ENCODE measurements around the gene SERTAD1.

Gene SERTAD1

DNA sequence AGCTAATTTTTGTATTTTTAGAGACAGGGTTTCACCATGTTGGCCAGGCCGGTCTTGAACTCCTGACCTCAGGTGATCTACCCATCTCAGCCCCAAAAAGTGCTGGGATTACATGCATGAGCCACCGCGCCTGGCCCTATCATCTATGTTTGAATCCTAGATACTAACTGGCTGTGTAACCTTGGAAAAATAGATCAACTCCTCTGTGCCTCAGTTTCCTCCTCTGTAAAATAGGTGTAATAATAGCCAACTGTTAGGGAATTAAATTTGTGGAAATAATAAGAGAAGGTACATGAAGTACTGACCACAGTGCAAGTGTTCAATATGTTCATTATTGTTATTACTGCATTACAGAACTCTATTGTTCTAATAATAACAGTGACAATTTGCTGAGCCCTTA, 45.3 kb upstream of the SERTAD1 start:
- TF ChIP-seq TCF12 (IDR thresholded peaks at IDR 0.05; ENCODE audit: low read depth) (no peak), TEAD4 (IDR thresholded peaks at IDR 0.05) (no peak), CEBPB (IDR thresholded peaks at IDR 0.05) (no peak), NFIC (IDR thresholded peaks at IDR 0.05) (no peak), EP300 (IDR thresholded peaks at IDR 0.05; ENCODE audit: borderline replicate concordance) (no peak), FOXM1 (IDR thresholded peaks at IDR 0.05; ENCODE audit: borderline replicate concordance, low read depth) (no peak), TAF1 (IDR thresholded peaks at IDR 0.05; ENCODE audit: low read depth) (no peak), ZBTB7A (IDR thresholded peaks at IDR 0.05; ENCODE audit: low read depth) (no peak), RAD21 (IDR thresholded peaks at IDR 0.05; ENCODE audit: low read depth) (no peak)
- TF ChIP-seq, protein P1, sequence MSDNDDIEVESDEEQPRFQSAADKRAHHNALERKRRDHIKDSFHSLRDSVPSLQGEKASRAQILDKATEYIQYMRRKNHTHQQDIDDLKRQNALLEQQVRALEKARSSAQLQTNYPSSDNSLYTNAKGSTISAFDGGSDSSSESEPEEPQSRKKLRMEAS (IDR thresholded peaks at IDR 0.05): no peak
- TF ChIP-seq, protein P2, sequence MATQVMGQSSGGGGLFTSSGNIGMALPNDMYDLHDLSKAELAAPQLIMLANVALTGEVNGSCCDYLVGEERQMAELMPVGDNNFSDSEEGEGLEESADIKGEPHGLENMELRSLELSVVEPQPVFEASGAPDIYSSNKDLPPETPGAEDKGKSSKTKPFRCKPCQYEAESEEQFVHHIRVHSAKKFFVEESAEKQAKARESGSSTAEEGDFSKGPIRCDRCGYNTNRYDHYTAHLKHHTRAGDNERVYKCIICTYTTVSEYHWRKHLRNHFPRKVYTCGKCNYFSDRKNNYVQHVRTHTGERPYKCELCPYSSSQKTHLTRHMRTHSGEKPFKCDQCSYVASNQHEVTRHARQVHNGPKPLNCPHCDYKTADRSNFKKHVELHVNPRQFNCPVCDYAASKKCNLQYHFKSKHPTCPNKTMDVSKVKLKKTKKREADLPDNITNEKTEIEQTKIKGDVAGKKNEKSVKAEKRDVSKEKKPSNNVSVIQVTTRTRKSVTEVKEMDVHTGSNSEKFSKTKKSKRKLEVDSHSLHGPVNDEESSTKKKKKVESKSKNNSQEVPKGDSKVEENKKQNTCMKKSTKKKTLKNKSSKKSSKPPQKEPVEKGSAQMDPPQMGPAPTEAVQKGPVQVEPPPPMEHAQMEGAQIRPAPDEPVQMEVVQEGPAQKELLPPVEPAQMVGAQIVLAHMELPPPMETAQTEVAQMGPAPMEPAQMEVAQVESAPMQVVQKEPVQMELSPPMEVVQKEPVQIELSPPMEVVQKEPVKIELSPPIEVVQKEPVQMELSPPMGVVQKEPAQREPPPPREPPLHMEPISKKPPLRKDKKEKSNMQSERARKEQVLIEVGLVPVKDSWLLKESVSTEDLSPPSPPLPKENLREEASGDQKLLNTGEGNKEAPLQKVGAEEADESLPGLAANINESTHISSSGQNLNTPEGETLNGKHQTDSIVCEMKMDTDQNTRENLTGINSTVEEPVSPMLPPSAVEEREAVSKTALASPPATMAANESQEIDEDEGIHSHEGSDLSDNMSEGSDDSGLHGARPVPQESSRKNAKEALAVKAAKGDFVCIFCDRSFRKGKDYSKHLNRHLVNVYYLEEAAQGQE (IDR thresholded peaks at IDR 0.05; ENCODE audit: low read depth): no peak

DNA sequence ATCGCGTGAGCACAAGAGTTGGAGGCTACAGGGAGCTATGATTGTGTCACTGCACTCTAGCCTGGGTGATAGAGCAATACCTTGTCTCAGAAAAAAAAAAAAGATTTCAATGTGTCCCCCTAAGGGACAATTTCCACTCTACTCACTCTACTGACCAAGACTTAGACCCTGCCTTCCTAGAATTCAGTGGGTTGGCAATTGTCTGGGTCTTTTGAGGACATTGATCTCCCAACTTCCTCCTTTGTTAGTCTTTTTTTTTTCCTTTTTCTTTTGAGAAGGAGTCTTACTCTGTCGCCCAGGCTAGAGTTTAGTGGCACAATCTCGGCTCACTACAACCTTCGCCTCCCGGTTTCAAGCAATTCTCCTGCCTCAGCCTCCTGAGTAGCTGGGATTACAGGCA, 43.2 kb upstream of the SERTAD1 start:
- TF ChIP-seq CREB1 (IDR thresholded peaks at IDR 0.05; ENCODE audit: low read depth): no peak
- TF ChIP-seq TEAD4 (IDR thresholded peaks at IDR 0.05): no peak
- no peak for TF ChIP-seq YY1 (IDR thresholded peaks at IDR 0.05; ENCODE audit: low read depth)
- TF ChIP-seq, protein P3, sequence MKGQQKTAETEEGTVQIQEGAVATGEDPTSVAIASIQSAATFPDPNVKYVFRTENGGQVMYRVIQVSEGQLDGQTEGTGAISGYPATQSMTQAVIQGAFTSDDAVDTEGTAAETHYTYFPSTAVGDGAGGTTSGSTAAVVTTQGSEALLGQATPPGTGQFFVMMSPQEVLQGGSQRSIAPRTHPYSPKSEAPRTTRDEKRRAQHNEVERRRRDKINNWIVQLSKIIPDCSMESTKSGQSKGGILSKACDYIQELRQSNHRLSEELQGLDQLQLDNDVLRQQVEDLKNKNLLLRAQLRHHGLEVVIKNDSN (IDR thresholded peaks at IDR 0.05): no peak
- TF ChIP-seq TAF1 (IDR thresholded peaks at IDR 0.05; ENCODE audit: low read depth): no peak

DNA sequence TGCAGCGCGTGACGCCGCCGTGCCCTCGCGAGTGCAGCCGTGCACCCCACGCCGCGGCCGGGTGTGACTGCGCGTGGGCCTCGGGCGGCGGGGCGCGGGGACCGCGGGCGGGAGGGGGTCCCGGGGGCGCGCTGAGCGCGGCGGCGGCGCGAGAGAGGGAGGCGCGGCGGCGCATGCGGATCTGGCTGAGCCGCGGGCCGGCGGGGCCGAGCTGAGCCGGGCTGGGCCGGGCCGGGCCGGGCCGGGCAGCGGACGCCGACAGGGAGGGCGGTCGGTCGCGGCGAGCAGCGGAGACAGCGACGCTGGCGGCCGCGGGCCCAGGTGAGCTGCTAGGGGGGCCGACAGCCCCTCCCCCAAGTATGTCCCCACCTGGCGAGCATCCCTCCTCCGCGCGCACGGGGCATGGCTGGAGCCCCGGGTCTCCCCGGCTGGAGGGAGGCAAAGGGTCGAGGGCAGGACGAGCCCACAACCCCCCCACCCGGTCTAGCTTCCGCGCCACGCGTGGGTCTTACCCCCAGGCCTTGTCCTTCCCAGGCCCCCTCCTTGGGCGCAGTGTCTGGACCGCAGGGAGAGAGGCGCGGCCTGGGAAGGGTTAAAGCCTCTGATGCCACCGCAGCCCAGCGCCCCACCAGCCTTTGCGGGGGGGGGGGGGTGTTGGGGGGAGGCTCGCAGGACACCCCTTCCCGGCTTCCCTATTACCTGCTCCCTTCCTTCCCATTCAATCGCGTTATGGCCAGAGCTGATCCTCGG, 41.4 kb upstream of the SERTAD1 start, which contains the start of gene SPTBN4:
SPTBN4 (plus strand) TSS at position 17 of the 750 bp plus-strand sequence. CDS start 5,621 bp downstream, outside the sequence.
- TF ChIP-seq NFIC (IDR thresholded peaks at IDR 0.05) (no peak), EGR1 (IDR thresholded peaks at IDR 0.05) (no peak), YY1 (IDR thresholded peaks at IDR 0.05; ENCODE audit: low read depth) (no peak), CREB1 (IDR thresholded peaks at IDR 0.05; ENCODE audit: low read depth) (no peak), TAF1 (IDR thresholded peaks at IDR 0.05; ENCODE audit: low read depth) (no peak), FOXM1 (IDR thresholded peaks at IDR 0.05; ENCODE audit: borderline replicate concordance, low read depth) (no peak), TEAD4 (IDR thresholded peaks at IDR 0.05) (no peak), RAD21 (IDR thresholded peaks at IDR 0.05; ENCODE audit: low read depth) (no peak), TCF12 (IDR thresholded peaks at IDR 0.05; ENCODE audit: low read depth) (no peak), EP300 (IDR thresholded peaks at IDR 0.05; ENCODE audit: borderline replicate concordance) (no peak), ZBTB7A (IDR thresholded peaks at IDR 0.05; ENCODE audit: low read depth) (no peak), CEBPB (IDR thresholded peaks at IDR 0.05) (no peak)
- TF ChIP-seq, protein P2 (IDR thresholded peaks at IDR 0.05; ENCODE audit: low read depth): no peak
- TF ChIP-seq, protein P1 (IDR thresholded peaks at IDR 0.05): no peak
- TF ChIP-seq, protein P3 (IDR thresholded peaks at IDR 0.05): no peak

DNA sequence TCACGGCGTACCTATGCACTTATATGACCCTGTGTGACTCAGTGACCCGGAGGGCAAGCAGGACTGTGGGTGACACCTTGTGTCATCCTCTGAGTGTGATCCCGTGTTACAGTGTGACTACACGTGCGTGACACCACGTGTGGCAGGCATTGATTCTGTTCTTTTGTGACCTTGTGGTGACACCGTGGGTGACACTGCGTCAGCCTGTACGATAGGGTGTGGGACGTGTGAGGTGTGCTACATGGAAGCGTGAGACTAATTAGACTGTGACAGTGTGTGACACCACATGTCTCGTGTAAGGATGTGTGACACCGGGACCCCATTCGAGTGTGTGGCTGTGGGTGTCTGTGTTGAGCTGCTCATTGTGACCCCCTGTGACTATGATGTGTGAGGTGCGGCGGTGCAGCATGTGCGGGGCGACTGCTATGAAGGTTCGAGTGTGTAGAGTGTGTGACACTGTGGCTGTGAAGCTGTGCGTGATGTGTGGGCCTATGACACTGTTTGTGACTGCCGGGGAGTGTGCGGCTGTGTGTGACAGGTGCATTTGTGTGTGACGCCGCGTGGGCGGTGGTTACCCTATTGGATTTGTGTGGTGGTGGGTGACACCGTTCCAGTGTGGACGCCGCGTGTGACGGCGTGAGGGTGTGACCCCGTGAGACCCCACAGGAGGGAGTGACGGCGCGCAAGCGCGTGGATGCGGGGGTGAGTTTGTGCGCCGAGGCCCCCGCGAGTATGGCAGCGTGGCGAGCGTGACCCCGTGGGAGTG, 40.6 kb upstream of the SERTAD1 start:
- TF ChIP-seq TAF1 (IDR thresholded peaks at IDR 0.05; ENCODE audit: low read depth): no peak
- TF ChIP-seq CREB1 (IDR thresholded peaks at IDR 0.05; ENCODE audit: low read depth): no peak
- TF ChIP-seq, protein P1 (IDR thresholded peaks at IDR 0.05): peak; percentile 76
- TF ChIP-seq, protein P2 (IDR thresholded peaks at IDR 0.05; ENCODE audit: low read depth): no peak
- no peak for TF ChIP-seq RAD21 (IDR thresholded peaks at IDR 0.05; ENCODE audit: low read depth)
- no peak for TF ChIP-seq CEBPB (IDR thresholded peaks at IDR 0.05)
- no peak for TF ChIP-seq FOXM1 (IDR thresholded peaks at IDR 0.05; ENCODE audit: borderline replicate concordance, low read depth)
- no peak for TF ChIP-seq YY1 (IDR thresholded peaks at IDR 0.05; ENCODE audit: low read depth)
- peak; percentile 49 for TF ChIP-seq EGR1 (IDR thresholded peaks at IDR 0.05)
- no peak for TF ChIP-seq TEAD4 (IDR thresholded peaks at IDR 0.05)

Data from Ishikawa (cell line).